Fibroblast of lung (primary cell): ENCODE measurements around the gene LRMDA.

Source experiments
- CTCF ChIP-seq, 2 donors: IDR thresholded peaks in 1 of 2; conservative IDR thresholded peaks in 1 of 2; 1 replicate in 1 of 2; 2 replicates in 1 of 2; pipeline ENCODE4 v1.5.1; 2011 to 2012; ENCODE audit warnings: low read length in 2 of 2, control low read depth in 1 of 2, inconsistent platforms in 1 of 2, low read depth in 1 of 2, mild to moderate bottlenecking in 1 of 2
- EZH2 ChIP-seq: IDR thresholded peaks from 2 replicates; pipeline ENCODE4 v1.5.1; 2012; ENCODE audit warnings: low read length, control low read depth, mild to moderate bottlenecking; ENCODE audit errors: missing control alignments

GRCh38 chr10:75803816-75804552 lies 372.6 kb downstream of the LRMDA start:
- TF ChIP-seq CTCF (conservative IDR thresholded peaks at IDR 0.05 in 1 of 2, IDR thresholded peaks at IDR 0.05 in 1 of 2; ENCODE audit: low read depth in 1 of 2, low read length in 2 of 2) (no peak), EZH2 (no peak)
